Embryonic facial prominence (tissue), 1 donor: ENCODE data around the gene MSX1.

Experiments
- DNase-seq: peaks from one replicate; pipeline ENCODE4 v3.0.0-alpha.2; 2016; ENCODE audit errors: extremely low spot score

The MSX1 gene

DNA sequence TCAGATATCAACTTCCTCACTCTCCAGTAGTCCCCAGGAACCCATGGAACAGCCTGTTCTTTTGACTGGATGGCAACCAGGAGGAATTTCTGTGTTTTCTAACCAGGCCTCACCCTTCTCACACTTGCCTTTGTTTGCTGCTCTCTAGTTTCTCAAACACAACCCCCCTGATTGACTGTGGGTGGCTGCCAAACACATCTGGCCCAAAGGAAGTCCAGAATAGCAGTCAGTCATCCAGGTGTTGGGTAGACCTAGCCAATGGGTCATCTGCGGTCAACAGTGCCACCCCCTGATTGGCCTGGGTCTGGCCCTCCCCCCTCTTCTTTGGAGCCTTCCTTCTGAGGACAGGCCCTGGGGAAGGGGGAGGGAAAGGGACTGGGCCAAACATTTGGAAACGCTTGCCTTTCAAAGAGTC, 53.7 kb downstream of the MSX1 start:
- no peak for DNase-seq
